ENCODE results near the gene ZFP64. TPM values are rescaled to one million over a fixed set of nuclear protein-coding genes. Genes with fewer than 3 reads are reported as not detected.

The ZFP64 gene
- total RNA-seq, 3 donors from 2014 or later, result 15.0 to 23.5 (median 15.3) TPM

GRCh38 chr20:52209154-52209571 lies 17.6 kb upstream of the ZFP64 start:
- TF ChIP-seq CTCF (IDR thresholded peaks at IDR 0.05), result no peak
- DNase-seq (no peak), ATAC-seq (no peak)
- H3K9me3 ChIP-seq, result no peaks in the 10 kb centered on the region
- H3K4me3 ChIP-seq, result no peak overlapping the region
- no peaks in the 10 kb centered on the region for H3K4me1 ChIP-seq (ENCODE audit: low read depth)
- H3K36me3 ChIP-seq (ENCODE audit: low read depth), result no peaks in the 10 kb centered on the region
- intact Hi-C loops (cut with DNase I, micrococcal nuclease), result no loop called here

- no peak for DNase-seq
- Histone ChIP-seq H3K4me1 (ENCODE audit: low read depth) (no peaks in the 10 kb centered on the region), H3K9me3 (no peaks in the 10 kb centered on the region), H3K4me3 (no peak overlapping the region), H3K36me3 (ENCODE audit: low read depth) (no peaks in the 10 kb centered on the region)
- ATAC-seq, result no peak
- no peak for TF ChIP-seq CTCF (IDR thresholded peaks at IDR 0.05)
- intact Hi-C loops (cut with DNase I, micrococcal nuclease), result no loop called here
Measured at GRCh38 chr20:52207020-52207810, 15.6 kb upstream of the ZFP64 start.

GRCh38 chr20:52204136-52204535 lies 12.6 kb upstream of the ZFP64 start:
- Histone ChIP-seq H3K4me3 (no peak overlapping the region), H3K9me3 (no peaks in the 10 kb centered on the region), H3K4me1 (ENCODE audit: low read depth) (no peaks in the 10 kb centered on the region), H3K36me3 (ENCODE audit: low read depth) (no peaks in the 10 kb centered on the region)
- ATAC-seq (no peak), DNase-seq (no peak)
- intact Hi-C loops (cut with DNase I, micrococcal nuclease), result no loop called here
- TF ChIP-seq CTCF (IDR thresholded peaks at IDR 0.05), result no peak

DNA sequence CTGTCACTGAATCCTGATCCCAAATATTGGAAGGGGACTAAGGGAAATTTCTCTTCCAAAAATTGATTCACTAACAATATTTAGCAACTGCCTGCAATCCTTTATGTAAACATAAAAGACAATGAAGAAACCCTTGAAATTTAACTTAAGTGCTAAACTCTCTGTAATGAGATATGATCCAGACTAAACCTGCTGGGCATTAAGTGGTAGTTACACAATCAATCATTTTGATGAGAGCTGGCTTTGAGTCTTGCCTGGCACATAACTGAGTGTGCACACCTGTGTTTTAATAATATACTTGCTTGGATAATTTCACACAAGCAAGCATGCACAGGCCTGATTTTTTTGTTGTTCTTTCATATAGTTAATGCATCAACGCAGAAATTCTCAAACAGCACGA lies 9.8 kb upstream of the ZFP64 start:
- H3K4me3 ChIP-seq, result no peak overlapping the region
- TF ChIP-seq CTCF (IDR thresholded peaks at IDR 0.05), result no peak
- no peak for ATAC-seq
- H3K9me3 ChIP-seq, result no peaks in the 10 kb centered on the region
- no peaks in the 10 kb centered on the region for H3K4me1 ChIP-seq (ENCODE audit: low read depth)
- intact Hi-C loops (cut with DNase I, micrococcal nuclease), result no loop called here
- H3K36me3 ChIP-seq (ENCODE audit: low read depth), result no peaks in the 10 kb centered on the region
- DNase-seq, result no peak

GRCh38 chr20:52200870-52201269 lies 9.3 kb upstream of the ZFP64 start:
- ATAC-seq, result no peak
- TF ChIP-seq CTCF (IDR thresholded peaks at IDR 0.05), result no peak
- Histone ChIP-seq H3K4me1 (ENCODE audit: low read depth) (no peaks in the 10 kb centered on the region), H3K9me3 (no peaks in the 10 kb centered on the region), H3K4me3 (no peak overlapping the region), H3K36me3 (ENCODE audit: low read depth) (no peaks in the 10 kb centered on the region)
- intact Hi-C loops (cut with DNase I, micrococcal nuclease), result no loop called here
- no peak for DNase-seq

Data from mucosa of descending colon (tissue), 3 donors.